Measurements from ENCODE around the gene BABAM2. TPM values are rescaled to one million over a fixed set of nuclear protein-coding genes. Genes with fewer than 3 reads are reported as not detected.

The BABAM2 gene
- total RNA-seq, 1 donor from 2014 or later = 34.6 TPM

DNA sequence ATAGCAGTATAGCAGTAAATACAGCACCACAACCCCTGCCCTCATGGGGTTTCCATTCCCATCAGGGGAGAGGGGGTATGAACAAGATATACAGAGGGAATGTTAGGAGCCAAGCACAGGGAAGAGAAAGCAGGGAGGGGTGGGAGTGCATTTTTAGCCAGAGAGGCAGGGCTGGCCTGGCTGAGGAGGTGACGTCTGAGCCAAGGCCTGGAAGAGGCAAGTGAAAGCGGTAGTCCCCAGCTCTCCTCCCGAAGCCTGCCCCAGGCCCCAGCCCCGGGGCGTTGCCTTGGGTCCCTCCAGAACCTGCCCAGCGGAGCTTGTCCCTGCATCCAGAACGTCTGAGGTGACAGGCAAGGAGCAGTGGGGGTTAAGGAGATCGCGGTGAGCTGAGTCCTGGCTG is 457.1 kb downstream of the BABAM2 start:
- H3K4me3 Mint-ChIP-seq = no peak overlapping the region
- Histone ChIP-seq H4K20me1 (ENCODE audit: low read depth) (no peaks in the 10 kb centered on the region), H3K27me3 (no peaks in the 10 kb centered on the region), H2AFZ (replicated peaks) (no peak overlapping the region), H3K79me2 (ENCODE audit: low read depth) (no peaks in the 10 kb centered on the region), H3K4me1 (peaks cover 34% of the 10 kb centered on the region), H3K9ac (no peak overlapping the region), H3K27ac (no peak overlapping the region), H3K4me2 (no peak overlapping the region), H3K4me3 (no peak overlapping the region), H3F3A (ENCODE audit: low read depth) (no peaks in the 10 kb centered on the region), H3K36me3 (no peaks in the 10 kb centered on the region), H3K9me3 (ENCODE audit: low read depth) (no peaks in the 10 kb centered on the region)
- no peaks in the 10 kb centered on the region for H3K9me3 Mint-ChIP-seq
- DNase-seq (ENCODE audit: low spot score) = no peak
- peaks cover 9% of the 10 kb centered on the region for H3K27me3 Mint-ChIP-seq (ENCODE audit: insufficient read depth, low read depth)
- H3K36me3 Mint-ChIP-seq = no peaks in the 10 kb centered on the region
- H3K4me1 Mint-ChIP-seq = peaks cover 40% of the 10 kb centered on the region
- peak overlapping the region; percentile 37 for H3K27ac Mint-ChIP-seq
- TF ChIP-seq EZH2phosphoT487 (IDR thresholded peaks at IDR 0.05) = no peak
- TF ChIP-seq, protein P1, sequence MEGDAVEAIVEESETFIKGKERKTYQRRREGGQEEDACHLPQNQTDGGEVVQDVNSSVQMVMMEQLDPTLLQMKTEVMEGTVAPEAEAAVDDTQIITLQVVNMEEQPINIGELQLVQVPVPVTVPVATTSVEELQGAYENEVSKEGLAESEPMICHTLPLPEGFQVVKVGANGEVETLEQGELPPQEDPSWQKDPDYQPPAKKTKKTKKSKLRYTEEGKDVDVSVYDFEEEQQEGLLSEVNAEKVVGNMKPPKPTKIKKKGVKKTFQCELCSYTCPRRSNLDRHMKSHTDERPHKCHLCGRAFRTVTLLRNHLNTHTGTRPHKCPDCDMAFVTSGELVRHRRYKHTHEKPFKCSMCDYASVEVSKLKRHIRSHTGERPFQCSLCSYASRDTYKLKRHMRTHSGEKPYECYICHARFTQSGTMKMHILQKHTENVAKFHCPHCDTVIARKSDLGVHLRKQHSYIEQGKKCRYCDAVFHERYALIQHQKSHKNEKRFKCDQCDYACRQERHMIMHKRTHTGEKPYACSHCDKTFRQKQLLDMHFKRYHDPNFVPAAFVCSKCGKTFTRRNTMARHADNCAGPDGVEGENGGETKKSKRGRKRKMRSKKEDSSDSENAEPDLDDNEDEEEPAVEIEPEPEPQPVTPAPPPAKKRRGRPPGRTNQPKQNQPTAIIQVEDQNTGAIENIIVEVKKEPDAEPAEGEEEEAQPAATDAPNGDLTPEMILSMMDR (IDR thresholded peaks at IDR 0.05) = no peak
- no peak for TF ChIP-seq EZH2 (IDR thresholded peaks at IDR 0.05)

- Mint-ChIP-seq H3K27me3 (ENCODE audit: insufficient read depth, low read depth) (peaks cover 6% of the 10 kb centered on the region), H3K27ac (no peak overlapping the region), H3K36me3 (no peaks in the 10 kb centered on the region), H3K9me3 (no peaks in the 10 kb centered on the region), H3K4me1 (peaks cover 36% of the 10 kb centered on the region), H3K4me3 (no peak overlapping the region)
- H3K9me3 ChIP-seq (ENCODE audit: low read depth) = no peaks in the 10 kb centered on the region
- H3K27me3 ChIP-seq = no peaks in the 10 kb centered on the region
- H3K36me3 ChIP-seq = no peaks in the 10 kb centered on the region
- H3K4me2 ChIP-seq = no peak overlapping the region
- H4K20me1 ChIP-seq (ENCODE audit: low read depth) = no peaks in the 10 kb centered on the region
- H3K4me1 ChIP-seq = peaks cover 29% of the 10 kb centered on the region
- no peak overlapping the region for H3K27ac ChIP-seq
- no peak overlapping the region for H2AFZ ChIP-seq (replicated peaks)
- H3K79me2 ChIP-seq (ENCODE audit: low read depth) = no peaks in the 10 kb centered on the region
- no peak for DNase-seq (ENCODE audit: low spot score)
- H3K4me3 ChIP-seq = no peak overlapping the region
- H3K9ac ChIP-seq = no peak overlapping the region
- no peak for TF ChIP-seq EZH2 (IDR thresholded peaks at IDR 0.05)
- TF ChIP-seq, protein P1 (IDR thresholded peaks at IDR 0.05) = no peak
- no peak for TF ChIP-seq EZH2phosphoT487 (IDR thresholded peaks at IDR 0.05)
- H3F3A ChIP-seq (ENCODE audit: low read depth) = no peaks in the 10 kb centered on the region
Observed at GRCh38 chr2:28348149-28348567, 457.6 kb downstream of the BABAM2 start.

DNA sequence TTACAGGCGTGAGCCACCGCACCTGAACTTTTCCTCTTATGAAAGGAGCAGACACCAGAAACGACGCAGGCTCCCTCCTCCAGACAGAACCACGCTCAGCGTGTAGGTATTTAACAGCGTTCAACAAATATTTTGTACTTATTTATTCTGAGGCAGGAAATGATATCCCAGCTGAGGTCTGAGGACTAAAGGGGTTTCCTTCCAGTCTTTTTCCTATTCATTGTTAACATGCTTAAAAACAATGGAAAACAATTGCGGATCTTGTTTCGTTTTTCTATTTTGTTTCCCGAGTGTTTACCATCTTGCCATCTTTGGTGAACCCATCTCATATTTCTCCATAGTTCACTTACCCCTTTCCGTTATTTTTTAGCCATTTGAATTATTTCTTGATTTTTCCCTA is 458.4 kb downstream of the BABAM2 start:
- Histone ChIP-seq H2AFZ (replicated peaks) (no peak overlapping the region), H3K4me2 (no peak overlapping the region), H3K79me2 (ENCODE audit: low read depth) (no peaks in the 10 kb centered on the region), H3K27ac (no peak overlapping the region), H3K36me3 (no peaks in the 10 kb centered on the region), H3K9ac (no peak overlapping the region), H4K20me1 (ENCODE audit: low read depth) (no peaks in the 10 kb centered on the region), H3F3A (ENCODE audit: low read depth) (no peaks in the 10 kb centered on the region), H3K9me3 (ENCODE audit: low read depth) (no peaks in the 10 kb centered on the region), H3K27me3 (no peaks in the 10 kb centered on the region), H3K4me1 (peaks cover 23% of the 10 kb centered on the region), H3K4me3 (no peak overlapping the region)
- TF ChIP-seq EZH2 (IDR thresholded peaks at IDR 0.05) (no peak), EZH2phosphoT487 (IDR thresholded peaks at IDR 0.05) (no peak)
- TF ChIP-seq, protein P1 (IDR thresholded peaks at IDR 0.05) = no peak
- peaks cover 30% of the 10 kb centered on the region for H3K4me1 Mint-ChIP-seq
- H3K9me3 Mint-ChIP-seq = no peaks in the 10 kb centered on the region
- peaks cover 8% of the 10 kb centered on the region for H3K27me3 Mint-ChIP-seq (ENCODE audit: insufficient read depth, low read depth)
- no peak overlapping the region for H3K27ac Mint-ChIP-seq
- H3K4me3 Mint-ChIP-seq = peak overlapping the region; percentile 1
- no peaks in the 10 kb centered on the region for H3K36me3 Mint-ChIP-seq
- no peak for DNase-seq (ENCODE audit: low spot score)

Measured in neural progenitor cell (in vitro differentiated cells).